Esophagus squamous epithelium (tissue), 5 donors: ENCODE measurements around the gene BIVM. TPM values are rescaled to one million over a fixed set of nuclear protein-coding genes. Genes with fewer than 3 reads are reported as not detected.

ENCODE experiments used
- DNase-seq: peaks from one replicate; lab custom pipeline; 2025; lab: John Stamatoyannopoulos, UW
- H3K27ac ChIP-seq, 4 donors: fragments of 200-600 bp; sonication (generic); one replicate each; pipeline ENCODE4 v1.5.1; 2016 to 2019; ENCODE audit warnings: mild to moderate bottlenecking in 1 of 4
- H3K27me3 ChIP-seq, 4 donors: fragments of 200-600 bp; sonication (generic); 1 replicate in 3 of 4; 2 replicates in 1 of 4; pipeline versions ENCODE4 v1.5.1 to v1.6.0; 2017 to 2021; ENCODE audit warnings: antibody characterized with exemption in 1 of 4
- H3K36me3 ChIP-seq, 3 donors: fragments of 200-600 bp; sonication (generic); one replicate each; pipeline ENCODE4 v1.5.1; 2016 to 2019
- H3K4me1 ChIP-seq, 3 donors: fragments of 200-600 bp; sonication (generic); one replicate each; pipeline ENCODE4 v1.5.1; 2017 to 2019
- H3K4me3 ChIP-seq, 4 donors: fragments of 200-600 bp; sonication (generic); 1 replicate in 3 of 4; 2 replicates in 1 of 4; pipeline ENCODE4 v1.5.1; 2016 to 2019; ENCODE audit warnings: mild to moderate bottlenecking in 2 of 4, moderate library complexity in 1 of 4
- H3K9me3 ChIP-seq, 3 donors: fragments of 200-600 bp; sonication (generic); one replicate each; pipeline ENCODE4 v1.5.1; 2016 to 2019
- CTCF ChIP-seq, 6 experiments: fragments of 450-650 bp in 4 of 6; fragments of 200-600 bp in 2 of 6; sonication (generic) in 2 of 6; IDR thresholded peaks; one replicate each; pipeline ENCODE4 v1.5.1; 2016 to 2019; ENCODE audit warnings: antibody characterized with exemption in 6 of 6, mild to moderate bottlenecking in 4 of 6, moderate library complexity in 4 of 6
- POLR2A ChIP-seq, 4 donors: fragments of 450-650 bp; IDR thresholded peaks; one replicate each; pipeline ENCODE4 v1.6.1; 2017; ENCODE audit warnings: antibody characterized with exemption in 4 of 4, mild to moderate bottlenecking in 4 of 4, moderate library complexity in 3 of 4
- WGBS, 2 donors: methylation state at CpG; one replicate each; pipeline ENCODE4 v1.1.5; 2018; 5-methylcytosine and 5-hydroxymethylcytosine counted together
- intact Hi-C: fragments of 100-400 bp; cut with DNase I; formaldehyde crosslinking; loops from one replicate; pipeline ENCODE4 v1.15.0; 2022
- total RNA-seq, 4 donors: library from RNA; depleted of rRNA; stranded (reverse); fragments of >200 nt; gene quantifications; one replicate each; pipeline ENCODE4 v1.1.0, GENCODE V29; 2016
- donor health status: DM: yes; HTN: yes; CAD: no.

Gene BIVM
- total RNA-seq, 4 donors from 2014 or later: 6.4 to 17.5 (median 9.8) TPM

DNA sequence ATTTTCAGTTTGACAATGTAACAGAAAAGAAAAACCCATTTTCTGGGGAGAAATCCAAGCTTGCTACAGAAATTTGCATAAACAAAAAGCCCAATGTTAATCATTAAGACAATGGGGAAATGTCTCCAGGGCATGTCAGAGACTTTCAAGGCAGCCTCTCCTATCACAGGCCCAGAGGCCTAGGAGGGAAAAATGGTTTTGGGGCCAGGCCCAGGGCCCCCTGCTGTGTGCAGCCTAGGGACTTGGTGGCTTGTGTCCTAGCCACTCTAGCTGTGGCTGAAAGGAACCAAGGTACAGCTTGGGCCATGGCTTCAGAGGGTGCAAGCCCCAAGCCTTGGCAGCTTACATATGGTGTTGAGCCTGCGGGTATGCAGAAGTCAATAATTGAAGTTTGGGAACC is 17.3 kb upstream of the BIVM start:
- no peaks in the 10 kb centered on the region for H3K9me3 ChIP-seq
- H3K4me3 ChIP-seq: no peak overlapping the region
- H3K27ac ChIP-seq: no peak overlapping the region
- WGBS, 2 donors: 83 to 100% methylated on average over 1 of the region's 1 CpG
- intact Hi-C loops: no loop called here
- H3K27me3 ChIP-seq: no peaks in the 10 kb centered on the region
- no peak for TF ChIP-seq CTCF (IDR thresholded peaks at IDR 0.05)
- no peak for TF ChIP-seq POLR2A (IDR thresholded peaks at IDR 0.05)
- no peak for DNase-seq
- no peaks in the 10 kb centered on the region for H3K4me1 ChIP-seq
- peaks cover 0 to 15% (median 0%) of the 10 kb centered on the region in 3 donors for H3K36me3 ChIP-seq

DNA sequence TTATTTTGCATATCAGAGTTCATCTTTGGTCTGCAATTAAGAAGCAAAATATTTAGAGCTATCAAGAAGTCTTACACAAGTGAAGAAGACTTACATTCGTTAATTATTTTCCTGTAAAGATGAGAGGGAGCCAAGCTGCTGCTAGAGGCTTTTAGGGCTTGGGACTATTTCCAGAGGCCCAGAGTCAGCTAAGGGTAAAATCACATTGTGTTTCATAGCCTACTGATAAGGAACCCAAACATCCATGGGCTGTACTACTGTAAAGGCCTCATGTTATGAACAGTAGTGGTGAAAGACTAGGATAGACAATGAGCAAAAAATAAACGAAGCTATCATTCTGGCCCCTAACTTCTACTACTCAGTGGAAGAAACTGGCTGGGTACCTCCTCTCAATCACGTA is 14.4 kb upstream of the BIVM start:
- TF ChIP-seq CTCF (IDR thresholded peaks at IDR 0.05): no peak
- TF ChIP-seq POLR2A (IDR thresholded peaks at IDR 0.05): no peak
- 80% methylated on average over 3 of the region's 3 CpGs for WGBS, 2 donors
- Histone ChIP-seq H3K4me1 (no peaks in the 10 kb centered on the region), H3K27ac (no peak overlapping the region), H3K9me3 (no peaks in the 10 kb centered on the region), H3K4me3 (no peak overlapping the region), H3K27me3 (no peaks in the 10 kb centered on the region), H3K36me3 (peaks cover 0 to 41% (median 0%) of the 10 kb centered on the region in 3 donors)
- intact Hi-C loops: no loop called here
- DNase-seq: no peak

GRCh38 chr13:102788683-102789082 is 10.2 kb upstream of the BIVM start:
- Histone ChIP-seq H3K27ac (no peak overlapping the region), H3K27me3 (no peaks in the 10 kb centered on the region), H3K4me1 (no peaks in the 10 kb centered on the region), H3K4me3 (no peak overlapping the region), H3K36me3 (peaks cover 0 to 70% (median 0%) of the 10 kb centered on the region in 3 donors), H3K9me3 (no peaks in the 10 kb centered on the region)
- DNase-seq: no peak
- 95 to 99% methylated on average over 8 of the region's 8 CpGs for WGBS, 2 donors
- TF ChIP-seq CTCF (IDR thresholded peaks at IDR 0.05): no peak
- no peak for TF ChIP-seq POLR2A (IDR thresholded peaks at IDR 0.05)
- intact Hi-C loops: no loop called here

- H3K36me3 ChIP-seq: peaks cover 0 to 47% (median 0%) of the 10 kb centered on the region in 3 donors
- TF ChIP-seq POLR2A (IDR thresholded peaks at IDR 0.05): no peak
- TF ChIP-seq CTCF (IDR thresholded peaks at IDR 0.05): no peak
- no peaks in the 10 kb centered on the region for H3K27me3 ChIP-seq
- no peak overlapping the region for H3K4me3 ChIP-seq
- intact Hi-C loops: no loop called here
- no peaks in the 10 kb centered on the region for H3K9me3 ChIP-seq
- WGBS, 2 donors: 33 to 67% methylated on average over 1 of the region's 1 CpG
- DNase-seq: no peak
- no peak overlapping the region for H3K27ac ChIP-seq
- H3K4me1 ChIP-seq: no peaks in the 10 kb centered on the region
These were observed 6.5 kb upstream of the BIVM start for GRCh38 chr13:102792396-102792795.

DNA sequence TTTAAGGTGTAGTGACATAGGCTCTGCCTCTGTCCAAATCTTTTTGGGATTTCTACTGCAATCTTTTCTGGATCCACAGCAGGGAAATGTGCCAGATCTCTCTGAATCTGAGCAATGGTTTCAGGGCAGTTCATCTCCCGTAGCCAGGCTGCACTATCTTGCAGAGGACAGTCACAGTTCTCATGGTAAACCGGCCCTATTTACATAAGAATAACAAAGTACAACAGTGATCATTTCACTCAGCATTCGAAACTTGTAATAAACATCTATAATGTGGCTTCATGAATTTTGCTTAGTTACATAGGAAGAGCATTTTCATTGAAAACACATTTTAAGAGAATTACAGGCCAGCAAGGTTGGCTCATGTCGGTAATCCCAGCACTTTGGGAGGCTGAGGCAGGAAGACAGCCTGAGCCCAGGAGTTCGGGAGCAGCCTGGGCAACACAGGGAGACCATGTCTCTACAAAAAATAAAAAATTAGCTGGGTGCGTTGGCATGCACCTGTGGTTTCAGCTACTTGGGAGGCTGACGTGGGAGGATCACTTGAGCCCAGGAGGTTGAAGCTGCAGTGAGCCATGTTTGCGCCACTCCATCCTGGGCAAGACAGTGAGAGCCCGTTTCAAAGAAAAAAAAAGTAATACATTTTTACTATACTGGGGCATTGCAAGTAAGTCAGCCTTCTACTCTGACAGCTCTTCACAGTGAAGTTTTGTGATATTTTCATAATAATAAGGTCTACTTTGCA is 5.1 kb upstream of the BIVM start:
- Histone ChIP-seq H3K27me3 (no peaks in the 10 kb centered on the region), H3K27ac (no peak overlapping the region), H3K9me3 (no peaks in the 10 kb centered on the region), H3K36me3 (peaks cover 0 to 36% (median 0%) of the 10 kb centered on the region in 3 donors), H3K4me3 (no peak overlapping the region), H3K4me1 (peaks cover 0 to 9% (median 0%) of the 10 kb centered on the region in 3 donors)
- no peak for TF ChIP-seq CTCF (IDR thresholded peaks at IDR 0.05)
- TF ChIP-seq POLR2A (IDR thresholded peaks at IDR 0.05): no peak
- WGBS, 2 donors: 83 to 88% methylated on average over 8 to 9 of the region's 9 CpGs
- intact Hi-C loops: no loop called here
- no peak for DNase-seq
